NCI-H2081 (cell line): ENCODE measurements around the gene NLRP1.

ENCODE experiments used
- DNase-seq, 2 experiments: peaks; one replicate each; lab custom pipeline; 2025; lab: John Stamatoyannopoulos, UW

Gene NLRP1

DNA sequence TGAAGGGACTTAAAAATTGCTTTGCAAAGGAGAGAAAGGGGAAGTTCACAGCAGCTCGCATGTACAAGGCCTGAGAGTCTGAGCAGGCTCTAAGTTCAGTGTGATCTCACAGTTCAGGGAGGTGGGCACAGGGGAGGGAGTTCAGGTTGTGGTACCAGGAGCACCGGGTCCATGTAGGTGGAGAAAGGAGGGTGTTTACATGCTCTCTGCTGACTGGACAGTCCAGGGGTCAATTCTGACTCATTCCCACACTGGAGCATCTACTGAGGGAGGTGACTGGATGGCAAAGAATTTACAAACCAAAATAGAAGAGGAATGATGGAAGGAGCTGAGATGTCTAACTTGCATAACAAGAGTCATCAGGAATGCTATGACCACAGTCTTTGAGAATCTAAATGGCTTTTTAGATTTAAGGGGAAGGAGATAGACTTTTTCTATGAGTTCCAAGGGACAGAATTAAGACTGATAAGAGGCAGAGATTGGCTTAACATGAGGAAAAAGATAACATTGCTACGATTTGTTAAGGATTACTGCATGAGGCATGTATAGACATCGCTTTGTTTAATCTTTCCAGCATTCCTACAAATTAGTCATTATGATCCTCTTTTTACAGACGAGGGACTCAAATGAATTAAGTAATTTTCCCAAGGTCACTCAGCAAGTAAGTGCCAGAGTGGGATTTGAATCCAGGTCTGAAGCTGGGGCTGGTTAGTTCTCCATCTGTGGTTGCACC, 68.1 kb downstream of the NLRP1 start:
- no peak for DNase-seq

DNA sequence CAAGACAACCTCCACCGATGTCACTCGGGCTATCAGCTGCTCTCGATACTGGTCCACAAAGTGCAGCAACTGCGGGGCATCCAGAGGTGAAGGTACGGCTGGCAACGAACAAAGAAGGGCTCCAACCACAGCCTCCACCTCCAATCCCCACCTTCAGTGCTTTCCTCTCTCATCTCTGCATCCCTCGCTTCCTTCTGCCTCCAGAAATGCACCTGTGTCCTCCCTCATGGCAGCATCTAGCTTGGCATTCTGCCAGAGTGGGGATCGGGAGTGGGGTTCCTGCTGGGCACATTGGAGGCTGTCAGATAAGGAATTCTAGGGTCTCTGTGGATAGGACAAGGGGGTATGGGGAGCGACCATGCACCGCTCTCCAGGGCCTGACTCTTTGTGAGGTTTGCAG, 69.3 kb downstream of the NLRP1 start:
- DNase-seq, result no peak

DNA sequence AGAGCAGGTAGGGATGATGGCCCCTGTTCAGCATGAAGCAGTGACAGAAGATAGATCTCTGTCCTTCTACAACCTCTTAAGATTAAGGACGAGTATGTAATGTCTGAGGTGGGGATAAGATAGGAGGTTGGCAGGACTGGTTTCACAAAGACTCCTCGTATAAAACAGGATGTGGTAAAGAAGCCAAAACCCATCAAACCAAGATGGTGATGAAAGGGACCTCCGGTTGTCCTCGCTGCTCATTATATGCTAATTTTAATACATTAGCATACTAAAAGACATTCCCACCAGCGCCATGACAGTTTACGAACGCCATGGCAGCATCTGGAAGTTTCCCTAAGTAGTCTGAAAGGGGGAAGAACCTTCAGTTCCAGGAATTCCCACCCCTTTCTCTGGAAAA, 70.7 kb downstream of the NLRP1 start:
- DNase-seq, result no peak

DNA sequence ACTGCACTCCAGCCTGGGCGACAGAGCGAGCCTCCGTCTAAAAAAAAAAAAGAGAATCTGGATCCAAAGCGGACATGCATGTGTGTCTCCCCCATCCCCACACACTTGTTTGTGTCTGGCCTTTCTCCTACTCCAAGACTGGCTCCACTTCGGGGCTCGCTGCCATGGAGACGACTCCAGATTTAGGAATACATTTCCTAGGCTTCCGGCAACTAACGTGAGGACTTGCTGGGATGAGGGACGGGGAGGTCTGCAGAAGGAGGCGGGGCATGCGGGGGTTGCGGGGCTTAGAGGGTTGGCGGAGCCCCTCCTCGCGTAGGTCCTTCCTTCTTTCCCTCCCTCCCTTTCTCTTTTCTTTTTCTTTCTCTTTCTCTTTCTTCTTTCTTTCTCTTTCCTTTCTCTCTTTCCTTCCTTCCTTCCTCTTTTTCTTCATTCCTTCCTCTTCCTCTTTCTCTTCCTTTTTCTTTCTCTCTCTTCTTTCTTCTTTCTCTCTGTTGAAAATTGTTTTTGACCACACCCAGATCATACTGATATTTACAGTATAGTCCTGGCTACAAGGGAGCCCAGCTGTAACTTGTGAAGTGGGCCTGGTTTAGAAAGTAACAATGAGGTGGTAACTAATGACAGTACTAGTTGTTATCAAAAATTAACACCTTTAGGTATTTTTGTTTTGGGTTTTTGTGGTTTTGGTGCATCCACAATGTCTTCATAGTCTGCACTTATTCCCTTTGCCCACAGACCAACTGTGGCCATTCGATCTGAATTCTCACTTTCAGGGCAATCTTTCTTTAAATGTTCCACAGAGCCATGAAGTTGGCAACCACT, 72.7 kb downstream of the NLRP1 start:
- no peak for DNase-seq

DNA sequence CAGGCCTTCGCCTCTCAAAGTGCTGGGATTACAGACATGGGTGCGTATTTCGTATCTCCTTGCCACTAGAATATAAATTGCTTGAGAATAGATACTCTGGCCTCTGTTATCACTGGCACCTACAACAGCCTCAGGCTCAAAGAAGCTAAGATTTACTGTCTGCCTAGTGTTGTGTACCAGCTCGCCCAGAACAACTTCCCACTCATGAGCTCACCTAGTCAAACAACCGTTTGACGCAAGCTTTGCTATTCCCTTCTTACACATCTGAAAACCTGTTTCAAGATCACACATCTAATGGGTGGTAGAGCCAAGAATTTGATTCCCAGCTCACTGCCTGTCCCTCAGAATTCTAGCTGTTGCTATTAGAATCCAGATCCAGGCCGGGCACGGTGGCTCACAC, 73.5 kb downstream of the NLRP1 start:
- no peak for DNase-seq

DNA sequence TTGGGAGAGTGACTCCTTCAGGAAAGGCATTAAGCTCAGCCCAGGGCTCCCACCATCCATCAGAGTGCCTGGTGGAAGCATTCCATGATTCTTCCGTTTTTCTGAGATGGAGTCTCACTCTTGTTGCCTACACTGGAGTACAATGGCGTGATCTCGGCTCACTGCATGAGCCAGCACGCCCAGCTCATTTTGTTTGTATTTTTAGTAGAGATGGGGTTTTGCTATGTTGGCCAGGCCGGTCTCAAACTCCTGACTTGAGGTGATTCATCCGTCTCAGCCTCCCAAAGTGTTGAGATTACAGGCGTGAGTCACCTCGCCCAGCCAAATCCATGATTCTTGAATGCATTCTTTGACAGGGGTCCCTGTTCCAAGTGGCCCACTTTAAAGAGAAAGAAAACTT, 74.8 kb downstream of the NLRP1 start:
- DNase-seq, result no peak

DNA sequence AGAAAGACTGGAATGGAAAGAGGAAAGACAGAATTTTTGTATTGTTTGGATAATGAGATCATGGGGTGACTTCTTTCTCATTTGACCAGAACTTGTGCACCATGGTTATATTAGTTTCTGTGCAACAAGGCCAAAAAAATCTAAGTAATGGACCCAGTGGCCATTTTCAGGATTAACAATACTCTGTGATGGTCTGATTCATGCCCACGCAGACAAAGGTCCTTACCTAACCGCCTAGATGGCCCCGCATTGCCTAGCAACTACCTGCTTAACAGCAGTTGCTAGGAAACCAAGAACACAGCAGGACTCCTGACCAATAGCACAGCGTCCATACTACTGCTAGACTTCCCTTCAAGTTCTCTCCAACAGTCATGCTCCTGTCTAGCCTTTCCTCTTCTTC, 75.5 kb downstream of the NLRP1 start:
- DNase-seq, result no peak

DNA sequence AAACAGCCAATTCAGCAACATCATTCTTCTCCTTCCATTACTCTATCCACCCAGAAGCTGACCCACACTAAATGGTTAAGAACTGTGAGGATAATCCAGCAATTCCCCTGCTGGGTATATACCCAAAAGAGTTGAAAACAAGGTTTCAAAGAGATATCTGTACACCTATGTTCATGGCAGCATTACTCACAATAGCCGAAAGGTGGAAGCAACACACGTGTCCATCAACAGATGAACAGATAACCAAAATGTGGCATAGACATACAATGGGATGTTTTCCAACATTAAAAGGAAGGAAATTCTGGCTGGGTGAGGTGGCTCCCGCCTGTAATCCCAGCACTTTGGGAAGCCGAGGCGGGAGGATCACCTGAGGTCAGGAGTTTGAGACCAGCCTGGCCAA, 78.0 kb downstream of the NLRP1 start:
- no peak for DNase-seq

DNA sequence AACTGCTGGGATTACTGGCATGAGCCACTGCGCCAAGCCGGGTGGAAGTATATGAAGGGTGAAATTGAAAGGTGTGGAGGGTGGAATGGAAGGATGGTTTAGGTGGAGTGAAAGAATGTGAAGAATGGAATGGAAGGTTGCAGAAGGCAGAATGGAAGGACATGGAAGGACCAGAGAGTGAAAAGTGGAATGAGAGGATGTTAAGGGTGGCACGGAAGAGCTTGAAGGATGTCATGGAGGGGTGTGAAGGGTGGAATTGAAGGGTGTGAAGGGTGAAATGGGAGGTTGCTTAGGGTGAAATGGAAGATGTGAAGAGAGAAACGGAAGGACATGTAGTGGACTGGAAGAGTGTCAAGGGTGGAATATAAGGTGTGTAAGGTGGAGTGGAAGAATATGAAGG, 81.8 kb downstream of the NLRP1 start:
- no peak for DNase-seq

DNA sequence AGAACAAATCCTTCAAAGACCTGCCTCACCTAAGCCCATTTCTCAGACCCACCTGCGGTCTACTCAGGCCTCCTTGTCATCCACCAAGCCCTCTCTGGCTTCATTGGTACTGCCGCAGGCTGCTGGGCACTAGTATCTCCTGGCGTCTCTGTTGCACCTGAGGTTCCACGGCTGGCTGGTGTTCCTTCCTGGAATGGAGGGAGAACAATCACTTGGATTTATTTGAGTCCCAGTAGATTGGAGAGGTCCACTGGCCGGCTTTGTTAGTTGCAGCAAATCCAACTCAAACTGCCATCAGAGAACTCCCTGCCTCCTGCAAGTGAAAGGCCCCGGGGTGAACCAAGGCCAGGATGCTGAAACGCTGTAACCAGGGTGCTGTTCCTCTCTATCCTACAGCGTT, 82.6 kb downstream of the NLRP1 start:
- no peak for DNase-seq

DNA sequence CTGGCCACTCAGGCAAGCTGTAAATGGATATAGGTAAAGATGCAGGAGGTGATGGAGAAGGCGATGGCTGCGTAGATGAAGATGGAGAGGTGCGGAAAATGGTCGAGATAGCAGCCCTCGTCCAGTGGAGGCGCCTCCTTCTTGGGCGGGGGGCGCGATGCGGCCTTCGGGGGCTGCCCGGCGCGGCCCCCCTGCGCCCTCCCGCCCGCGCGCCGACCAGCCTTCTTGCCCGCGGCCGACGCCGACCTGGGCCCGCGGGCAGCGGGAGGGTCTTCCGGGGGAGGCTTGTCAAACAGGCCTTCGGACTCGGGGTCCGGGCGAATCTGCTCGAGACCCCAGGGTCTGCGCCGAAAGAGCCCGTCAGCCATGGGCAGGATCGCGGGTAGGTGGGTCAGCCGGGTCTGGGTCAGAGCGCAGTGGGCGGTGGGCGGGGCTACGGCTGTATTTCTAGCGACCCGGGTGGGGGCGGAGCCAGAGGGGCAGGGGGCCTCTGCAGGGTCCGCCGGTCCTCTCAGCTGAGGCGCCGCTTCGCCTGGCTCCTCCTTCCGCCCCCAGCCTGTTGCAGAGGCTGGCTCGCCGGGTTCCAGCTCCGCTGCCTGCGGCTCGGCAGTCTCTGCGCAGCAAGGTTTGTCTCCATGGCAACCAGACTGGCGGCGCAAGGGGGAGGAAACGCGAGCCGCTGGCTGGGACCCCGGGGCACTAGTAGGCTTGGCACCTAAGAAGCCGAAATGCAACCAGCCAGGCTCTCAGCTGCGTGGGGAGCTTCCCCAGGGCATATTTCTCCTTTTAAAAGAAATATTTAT, 83.5 kb downstream of the NLRP1 start:
- DNase-seq, result peak; percentile 79 to 83

DNA sequence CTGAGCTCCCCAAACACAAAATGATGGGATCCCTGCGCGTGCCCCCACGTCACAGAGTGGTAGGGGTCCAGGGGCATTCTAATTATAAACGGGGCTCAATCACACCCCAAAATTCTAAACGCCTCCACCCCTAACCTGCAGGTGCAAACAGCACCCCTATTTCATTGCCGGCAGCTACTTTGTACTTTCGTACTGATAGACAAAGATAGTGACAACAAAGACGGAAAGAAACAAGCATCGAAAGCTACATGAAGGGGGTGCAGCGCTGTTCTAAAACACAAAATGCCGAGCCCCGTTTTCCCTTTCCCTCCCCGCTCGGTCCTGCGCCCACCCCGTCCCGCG, 84.1 kb downstream of the NLRP1 start:
- DNase-seq, result no peak

DNA sequence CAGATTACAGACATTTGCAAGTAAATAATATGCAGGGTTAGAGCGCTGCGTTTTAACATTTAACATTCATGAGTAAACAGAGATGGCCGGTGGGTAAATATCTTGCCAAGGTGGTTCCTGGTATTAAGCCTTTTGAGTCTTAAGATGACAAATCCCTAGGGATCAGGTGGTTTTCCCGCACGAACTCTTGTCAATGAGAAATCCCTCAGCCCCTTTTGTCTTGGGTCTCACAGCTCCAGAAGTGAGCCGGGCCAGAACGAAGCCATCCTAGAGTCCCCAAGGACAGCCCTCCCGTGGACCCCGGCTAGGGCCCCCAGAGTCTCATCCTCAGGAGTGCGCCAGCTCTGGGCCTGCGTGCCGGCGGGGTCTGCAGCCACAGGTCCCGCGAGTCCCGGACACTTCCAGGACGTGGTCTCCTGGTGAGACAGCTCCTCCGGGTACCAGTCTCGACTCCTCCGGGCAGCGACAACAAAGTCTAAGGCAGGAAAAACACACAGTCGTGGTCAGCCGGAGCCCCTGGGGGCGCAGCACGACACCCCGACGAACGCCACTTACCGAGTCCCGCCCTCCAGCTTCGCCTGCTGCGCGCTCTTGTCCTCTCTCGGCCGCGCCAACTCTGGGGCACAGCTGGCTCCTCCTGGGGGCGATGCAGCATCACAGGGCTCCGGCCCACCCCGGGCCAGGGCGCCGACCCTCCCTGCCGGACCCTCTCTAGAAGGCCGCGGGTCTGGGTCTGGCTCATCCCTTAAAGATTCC, 84.7 kb downstream of the NLRP1 start:
- DNase-seq, result peak in 1 of 2 experiments; percentile 10

DNA sequence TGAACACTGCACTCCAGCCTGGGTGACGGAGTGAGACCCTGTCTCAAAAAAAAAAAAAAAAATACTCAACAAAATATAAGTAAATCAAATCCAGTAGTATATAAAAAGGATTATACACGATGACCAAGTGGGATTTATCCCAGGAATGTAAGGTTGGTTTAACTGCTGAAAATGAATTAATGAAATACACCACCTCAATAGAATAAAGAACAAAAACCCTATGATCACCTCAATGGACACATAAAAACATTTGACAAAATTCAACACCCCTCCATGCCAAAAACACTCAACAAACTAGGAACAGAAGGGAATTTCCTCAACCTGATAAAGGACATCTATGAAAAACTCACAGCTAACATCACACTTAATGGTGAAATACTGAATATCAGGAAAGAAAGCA, 91.3 kb downstream of the NLRP1 start:
- DNase-seq, result no peak

DNA sequence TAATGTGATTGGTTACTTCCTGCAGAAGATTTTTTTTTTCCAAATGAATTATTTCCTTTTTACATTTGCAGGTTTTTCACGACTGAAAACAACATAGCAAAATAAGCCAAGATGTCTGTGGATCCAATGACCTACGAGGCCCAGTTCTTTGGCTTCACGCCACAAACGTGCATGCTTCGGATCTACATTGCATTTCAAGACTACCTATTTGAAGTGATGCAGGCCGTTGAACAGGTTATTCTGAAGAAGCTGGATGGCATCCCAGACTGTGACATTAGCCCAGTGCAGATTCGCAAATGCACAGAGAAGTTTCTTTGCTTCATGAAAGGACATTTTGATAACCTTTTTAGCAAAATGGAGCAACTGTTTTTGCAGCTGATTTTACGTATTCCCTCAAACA, 95.6 kb downstream of the NLRP1 start:
- DNase-seq, result no peak

DNA sequence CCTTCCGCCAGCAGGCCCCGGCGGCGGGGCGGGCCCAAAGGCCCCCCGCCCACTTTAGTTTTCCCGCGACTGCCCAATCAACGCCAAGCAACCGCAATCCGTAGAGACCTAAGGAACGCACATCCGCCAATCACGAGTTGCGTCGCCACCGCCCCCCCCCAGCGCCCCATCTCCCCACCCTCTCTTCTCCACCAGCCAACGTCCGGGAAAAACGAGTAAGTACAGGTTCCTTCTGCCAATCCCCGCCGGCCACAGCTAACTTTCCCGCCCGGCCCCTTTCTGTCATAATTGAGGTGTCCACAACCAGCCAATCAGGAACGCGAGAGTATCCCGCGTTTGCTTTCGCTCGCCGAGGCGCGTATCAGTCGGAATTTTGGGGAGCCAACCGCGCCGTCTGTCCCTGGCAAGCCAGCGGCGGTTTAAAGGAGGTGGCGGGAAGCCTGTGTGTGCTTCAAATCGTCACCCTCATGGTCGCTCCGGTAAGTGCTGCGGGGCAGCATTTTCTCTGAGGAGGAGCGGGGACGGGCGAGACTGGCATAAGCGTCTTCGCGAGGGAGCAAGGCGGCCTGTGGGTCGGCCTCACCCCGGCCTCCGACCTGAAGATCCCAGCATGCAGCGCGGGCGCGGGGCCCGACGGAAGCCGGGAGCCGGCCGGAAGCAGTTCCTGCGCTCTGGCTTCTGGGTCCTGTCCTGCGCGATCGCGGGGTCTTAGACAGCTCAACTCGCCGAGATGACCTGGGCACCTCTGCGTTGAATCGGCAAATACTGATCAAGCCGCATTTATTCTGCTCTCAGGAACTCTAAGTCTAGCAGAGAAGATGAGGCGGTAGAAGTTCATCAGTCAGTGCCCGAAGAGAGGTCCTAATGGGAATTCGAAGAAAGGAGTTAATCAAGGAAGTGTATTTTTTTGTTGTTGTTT, 97.8 kb downstream of the NLRP1 start, which contains the start of gene MIS12:
Gene MIS12, plus strand, starts transcription at position 361 of the 919 bp plus-strand sequence. CDS start 2,297 bp downstream, outside the sequence.
- peak; percentile 96 to 97 for DNase-seq

DNA sequence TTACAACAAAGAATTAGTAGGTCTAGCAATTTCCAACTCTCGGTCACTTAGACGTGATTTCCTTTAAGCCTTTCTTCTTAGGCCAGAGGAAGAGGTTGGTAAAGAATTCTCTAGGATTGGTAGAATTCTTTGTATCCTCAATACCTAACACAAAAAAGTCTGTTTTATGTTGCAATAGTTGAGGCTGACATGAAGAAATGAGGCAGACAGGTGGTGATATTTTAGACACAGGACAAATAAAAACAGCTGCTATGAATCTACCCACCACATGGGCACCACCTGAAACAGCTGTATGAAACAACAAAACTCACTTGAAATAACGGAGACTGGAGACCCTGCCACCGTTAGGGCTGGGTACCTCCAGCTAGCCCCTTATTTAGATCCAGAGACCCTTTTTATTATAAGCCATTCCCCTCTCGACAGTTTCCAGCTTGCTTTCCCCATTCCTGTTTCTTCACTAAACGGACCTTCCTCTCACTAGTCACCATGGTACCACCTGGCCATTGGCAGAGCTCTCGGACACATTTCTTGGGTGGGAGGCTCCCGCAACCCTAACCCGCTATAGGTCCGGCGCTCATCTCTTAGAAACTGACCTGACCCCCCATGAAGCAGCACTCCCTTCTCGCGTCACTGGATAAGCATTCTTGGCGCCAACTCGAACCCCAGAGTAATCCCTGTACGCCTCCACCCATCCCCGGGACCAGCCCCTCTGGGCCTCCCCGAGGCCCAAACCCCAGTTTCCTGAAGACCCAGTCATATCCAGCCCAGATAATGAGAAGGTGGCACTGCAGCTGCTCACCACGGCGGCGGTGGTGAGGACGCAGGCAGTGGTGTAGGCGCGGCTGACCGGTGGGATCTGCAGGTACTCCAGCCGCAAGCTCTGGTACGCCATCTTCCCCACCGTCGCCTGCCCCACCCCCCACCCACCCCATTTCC, 98.8 kb downstream of the NLRP1 start, which contains the start of gene DERL2:
Gene DERL2, minus strand, starts transcription at position 909 of the 936 bp plus-strand sequence. Its CDS starts 17 bp downstream, at position 892.
- DNase-seq, result peak in 1 of 2 experiments; percentile 32

DNA sequence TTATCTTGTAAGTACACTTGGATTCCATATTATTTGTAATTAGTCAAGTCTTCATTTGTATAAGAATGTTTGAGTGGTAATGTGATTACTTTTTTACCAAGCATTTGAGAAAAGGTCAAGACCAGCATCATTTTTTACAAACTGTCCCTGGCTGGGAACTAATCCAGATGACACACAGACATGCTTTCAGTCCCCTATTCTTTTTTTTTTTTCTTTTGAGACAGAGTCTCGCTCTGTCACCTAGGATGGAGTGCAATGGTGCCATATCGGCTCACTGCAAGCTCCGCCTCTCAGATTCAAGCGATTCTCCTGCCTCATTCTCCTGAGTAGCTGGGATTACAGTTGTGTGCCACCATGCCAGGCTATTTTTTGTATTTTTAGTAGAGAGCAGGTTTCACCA, 102.9 kb downstream of the NLRP1 start:
- DNase-seq, result no peak

DNA sequence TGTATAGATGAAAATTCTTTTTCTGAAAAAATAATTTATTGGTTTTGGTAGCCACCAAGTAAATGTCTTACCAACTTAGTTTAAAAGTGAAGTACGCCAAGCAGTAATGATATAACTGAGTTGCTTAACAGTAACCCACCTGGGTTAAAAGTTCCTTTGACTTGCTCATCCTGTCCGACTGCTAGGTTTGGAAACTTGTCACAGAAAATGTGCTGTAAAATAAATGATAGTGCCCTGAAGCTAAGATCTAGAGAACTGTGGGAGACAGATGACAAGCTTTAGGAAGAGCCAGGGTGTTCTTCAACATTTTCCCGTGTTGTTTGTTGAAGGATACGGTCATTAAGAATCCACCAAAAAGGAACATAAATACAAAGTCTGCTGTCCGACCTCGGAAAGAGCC, 103.3 kb downstream of the NLRP1 start:
- no peak for DNase-seq

DNA sequence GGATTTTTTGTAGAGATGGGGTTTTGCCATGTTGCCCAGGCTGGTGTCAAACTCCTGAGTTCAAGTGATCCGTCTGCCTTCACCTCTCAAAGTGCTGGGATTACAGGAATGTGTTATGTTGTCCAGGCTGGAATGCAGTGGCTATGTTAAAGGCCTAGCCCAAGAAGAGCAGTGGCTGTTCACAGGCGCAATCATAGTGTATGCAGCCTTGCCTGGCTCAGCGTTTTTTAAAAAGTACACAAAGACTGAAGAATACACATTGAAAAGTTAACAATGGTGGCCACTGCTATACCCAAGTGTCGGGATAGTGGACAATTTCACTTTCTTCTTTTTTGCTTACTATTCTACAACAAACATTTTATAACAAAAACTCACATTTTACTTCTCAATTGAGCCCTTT, 105.3 kb downstream of the NLRP1 start:
- no peak for DNase-seq
